GM12801 (cell line): ENCODE results near the gene MRPL37.

ENCODE experiments used
- TF ChIP-seq, protein P1 (sequence below): IDR thresholded peaks from one replicate; pipeline ENCODE4 v1.5.1; 2011; ENCODE audit warnings: control low read depth; ENCODE audit not compliant: insufficient read length; ENCODE audit errors: extremely low read depth

MRPL37 gene

GRCh38 chr1:54239631-54240031 is 39.7 kb downstream of the MRPL37 start:
- TF ChIP-seq, protein P1, sequence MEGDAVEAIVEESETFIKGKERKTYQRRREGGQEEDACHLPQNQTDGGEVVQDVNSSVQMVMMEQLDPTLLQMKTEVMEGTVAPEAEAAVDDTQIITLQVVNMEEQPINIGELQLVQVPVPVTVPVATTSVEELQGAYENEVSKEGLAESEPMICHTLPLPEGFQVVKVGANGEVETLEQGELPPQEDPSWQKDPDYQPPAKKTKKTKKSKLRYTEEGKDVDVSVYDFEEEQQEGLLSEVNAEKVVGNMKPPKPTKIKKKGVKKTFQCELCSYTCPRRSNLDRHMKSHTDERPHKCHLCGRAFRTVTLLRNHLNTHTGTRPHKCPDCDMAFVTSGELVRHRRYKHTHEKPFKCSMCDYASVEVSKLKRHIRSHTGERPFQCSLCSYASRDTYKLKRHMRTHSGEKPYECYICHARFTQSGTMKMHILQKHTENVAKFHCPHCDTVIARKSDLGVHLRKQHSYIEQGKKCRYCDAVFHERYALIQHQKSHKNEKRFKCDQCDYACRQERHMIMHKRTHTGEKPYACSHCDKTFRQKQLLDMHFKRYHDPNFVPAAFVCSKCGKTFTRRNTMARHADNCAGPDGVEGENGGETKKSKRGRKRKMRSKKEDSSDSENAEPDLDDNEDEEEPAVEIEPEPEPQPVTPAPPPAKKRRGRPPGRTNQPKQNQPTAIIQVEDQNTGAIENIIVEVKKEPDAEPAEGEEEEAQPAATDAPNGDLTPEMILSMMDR, result no peak

DNA sequence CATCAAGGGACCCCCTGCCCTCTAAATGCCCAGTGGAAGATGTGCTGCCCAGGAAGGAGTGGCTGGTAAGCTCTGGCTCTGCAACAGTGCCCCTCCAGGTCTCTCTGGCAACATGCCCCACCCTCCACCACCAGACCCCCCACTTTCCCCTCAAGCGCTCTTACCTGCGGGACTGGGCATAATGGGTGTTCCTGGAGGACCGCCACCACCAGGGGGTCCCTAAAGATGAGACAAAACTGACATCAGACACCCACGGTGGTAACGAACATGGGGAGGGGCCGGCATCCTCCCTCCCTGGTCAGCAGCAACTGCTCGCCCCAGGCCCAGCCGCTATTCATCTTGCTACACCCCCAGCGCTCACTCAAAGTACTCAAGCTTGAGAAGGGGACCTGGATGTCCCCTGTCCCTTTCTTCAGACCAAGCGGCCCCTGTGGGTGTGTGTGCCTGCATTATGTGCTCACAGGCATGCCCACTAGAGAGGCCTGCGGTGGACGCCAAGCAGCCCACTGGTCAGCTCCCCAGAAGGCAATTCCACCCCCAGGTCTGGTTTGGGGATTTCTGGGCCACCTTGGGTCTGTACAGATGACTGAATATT is 40.9 kb downstream of the MRPL37 start:
- TF ChIP-seq, protein P1, result no peak

- TF ChIP-seq, protein P1, result no peak
Observed at GRCh38 chr1:54241364-54241763, 41.4 kb downstream of the MRPL37 start.

- TF ChIP-seq, protein P1, result no peak
Observed at GRCh38 chr1:54243022-54243421, 43.1 kb downstream of the MRPL37 start.

DNA sequence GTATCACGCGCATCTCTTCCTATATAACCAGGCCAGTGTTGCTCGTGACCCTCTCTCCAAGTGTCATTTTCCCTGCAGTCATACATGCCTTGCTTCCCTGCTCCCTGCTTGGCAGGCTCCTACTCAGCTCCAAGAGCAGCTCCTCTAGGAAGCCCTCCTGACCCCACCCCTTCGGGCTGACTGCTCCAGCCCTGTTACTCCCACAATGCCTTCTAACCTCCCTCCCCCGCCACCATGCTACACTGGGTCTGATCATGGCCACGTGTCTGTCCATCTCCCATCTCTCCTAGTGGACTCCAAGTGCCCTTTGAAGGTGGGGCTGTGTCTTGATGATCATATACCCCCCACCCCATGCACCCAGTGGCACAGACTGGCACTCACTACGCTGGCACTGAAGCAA is 44.7 kb downstream of the MRPL37 start:
- TF ChIP-seq, protein P1, result no peak

DNA sequence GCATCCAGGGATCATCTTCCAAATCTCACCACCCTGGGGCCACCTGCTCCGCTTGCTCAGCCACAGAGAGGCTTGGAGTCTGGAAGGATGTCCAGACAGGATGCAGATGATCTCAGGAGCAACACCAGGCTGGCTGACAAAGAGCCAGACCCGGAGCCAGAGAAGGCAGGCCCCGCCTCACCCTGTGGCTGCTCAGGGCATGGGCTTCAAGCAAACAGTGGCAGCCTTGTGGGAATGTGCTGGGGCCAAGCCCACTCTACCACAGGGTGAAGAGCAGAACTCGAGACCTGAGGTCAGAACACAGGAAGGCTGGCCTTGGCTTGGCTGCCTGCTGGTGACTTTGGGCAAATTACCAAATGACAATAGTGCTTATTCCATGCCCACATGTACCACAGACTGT is 45.5 kb downstream of the MRPL37 start:
- TF ChIP-seq, protein P1, result no peak

DNA sequence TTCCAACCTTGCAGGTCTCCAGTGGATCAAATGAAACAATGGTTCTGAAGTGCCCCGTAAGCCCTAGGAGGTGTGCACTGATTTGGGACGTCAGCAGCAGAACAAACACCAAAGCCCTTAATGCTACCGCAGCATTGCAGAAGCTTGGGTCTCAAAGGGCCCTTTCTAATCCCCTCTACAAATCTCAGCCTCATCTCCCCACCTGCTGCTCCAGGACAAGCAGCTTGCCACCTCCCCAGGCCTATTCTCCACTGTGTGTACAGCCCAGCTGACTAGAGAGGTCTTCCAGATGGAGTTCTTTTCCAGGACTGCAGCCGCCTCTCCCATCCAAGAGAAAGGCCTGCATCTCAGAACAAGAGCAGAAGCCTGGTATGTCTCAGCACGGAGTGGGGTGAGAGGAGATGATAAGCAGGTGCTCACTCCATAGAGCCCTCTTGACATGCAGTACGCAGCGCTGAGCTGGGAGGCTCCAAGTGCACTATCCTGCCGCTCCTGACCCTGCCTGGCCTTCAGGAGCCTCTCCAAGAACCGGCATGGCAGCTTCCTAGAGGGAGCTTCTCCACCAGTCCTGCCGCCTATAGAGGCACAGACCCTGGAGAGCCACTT is 46.3 kb downstream of the MRPL37 start:
- TF ChIP-seq, protein P1, result no peak
